ENCODE measurements around the gene DNM2.

DNA sequence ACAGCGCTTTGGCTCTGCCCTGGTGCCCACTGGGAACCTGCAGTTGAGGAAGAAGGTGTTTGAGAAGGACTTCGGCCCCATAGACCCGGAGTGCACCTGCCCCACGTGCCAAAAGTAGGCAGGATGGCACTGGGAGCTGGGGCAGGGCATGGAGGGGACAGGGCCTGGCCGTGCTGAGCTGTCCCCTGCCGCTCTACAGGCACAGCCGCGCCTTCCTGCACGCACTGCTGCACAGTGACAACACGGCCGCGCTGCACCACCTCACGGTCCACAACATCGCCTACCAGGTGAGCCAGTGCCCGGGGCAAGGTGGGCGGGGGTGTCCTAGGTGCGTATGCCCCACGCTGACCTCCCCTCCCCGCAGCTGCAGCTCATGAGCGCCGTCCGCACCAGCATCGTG is 5.1 kb upstream of the DNM2 start:
- TF ChIP-seq CTCF (IDR thresholded peaks at IDR 0.05) = no peak
- TF ChIP-seq EP300 (IDR thresholded peaks at IDR 0.05) = no peak
- no peak for TF ChIP-seq POLR2A (IDR thresholded peaks at IDR 0.05)
- no peak for TF ChIP-seq POLR2AphosphoS5 (IDR thresholded peaks at IDR 0.05)
